Mesothelial cell of epicardium (in vitro differentiated cells): ENCODE data around the gene RSPO4. TPM values are rescaled to one million over a fixed set of nuclear protein-coding genes. Genes with fewer than 3 reads are reported as not detected.

Experiments
- DNase-seq, 2 experiments: peaks; one replicate each; pipeline ENCODE4 v3.0.0; 2021; ENCODE audit warnings: low spot score in 2 of 2; ENCODE audit not compliant: unreplicated experiment in 2 of 2
- H3K27ac Mint-ChIP-seq: 2 replicates; pipeline ENCODE4 v1.8.0; 2021; ENCODE audit warnings: mixed read lengths
- H3K27me3 Mint-ChIP-seq: 2 replicates; pipeline ENCODE4 v1.8.0; 2021; ENCODE audit warnings: low read depth, mixed read lengths
- H3K36me3 Mint-ChIP-seq: 2 replicates; pipeline ENCODE4 v1.8.0; 2021; ENCODE audit warnings: mixed read lengths
- H3K4me1 Mint-ChIP-seq: 2 replicates; pipeline ENCODE4 v1.8.0; 2021; ENCODE audit warnings: mixed read lengths
- H3K4me3 Mint-ChIP-seq: 2 replicates; pipeline ENCODE4 v1.8.0; 2021; ENCODE audit warnings: mild to moderate bottlenecking, moderate library complexity, mixed read lengths
- H3K9me3 Mint-ChIP-seq: 2 replicates; pipeline ENCODE4 v1.8.0; 2021; ENCODE audit warnings: mixed read lengths
- CTCF ChIP-seq: fragments of 200-600 bp; sonication (generic); IDR thresholded peaks from one replicate; pipeline ENCODE4 v1.5.0; 2021; ENCODE audit warnings: antibody characterized with exemption; ENCODE audit not compliant: unreplicated experiment
- total RNA-seq: library from RNA; stranded (reverse); gene quantifications from 3 replicates; pipeline ENCODE4 v1.2.1, GENCODE V29; 2021

The RSPO4 gene
- total RNA-seq, 1 donor from 2014 or later: 8.9 TPM

GRCh38 chr20:926670-927069 lies 75.4 kb downstream of the RSPO4 start:
- DNase-seq: no peak
- Mint-ChIP-seq H3K27ac (no peak overlapping the region), H3K27me3 (no peaks in the 10 kb centered on the region), H3K9me3 (peaks cover 40% of the 10 kb centered on the region), H3K4me3 (no peak overlapping the region), H3K36me3 (no peaks in the 10 kb centered on the region), H3K4me1 (no peaks in the 10 kb centered on the region)
- TF ChIP-seq CTCF: no peak

- Mint-ChIP-seq H3K36me3 (no peaks in the 10 kb centered on the region), H3K4me1 (no peaks in the 10 kb centered on the region), H3K9me3 (peaks cover 28% of the 10 kb centered on the region), H3K27ac (no peak overlapping the region), H3K27me3 (no peaks in the 10 kb centered on the region), H3K4me3 (no peak overlapping the region)
- no peak for DNase-seq
- TF ChIP-seq CTCF: no peak
These were observed 76.6 kb downstream of the RSPO4 start for GRCh38 chr20:925516-925915.

GRCh38 chr20:924639-925038 lies 77.5 kb downstream of the RSPO4 start:
- Mint-ChIP-seq H3K4me3 (no peak overlapping the region), H3K4me1 (peaks cover under 1% of the 10 kb centered on the region), H3K36me3 (no peaks in the 10 kb centered on the region), H3K27ac (no peak overlapping the region), H3K9me3 (peaks cover 29% of the 10 kb centered on the region), H3K27me3 (no peaks in the 10 kb centered on the region)
- no peak for DNase-seq
- TF ChIP-seq CTCF: no peak

- DNase-seq: no peak
- Mint-ChIP-seq H3K9me3 (peaks cover 10% of the 10 kb centered on the region), H3K4me3 (no peak overlapping the region), H3K27ac (no peak overlapping the region), H3K4me1 (peaks cover 6% of the 10 kb centered on the region), H3K27me3 (no peaks in the 10 kb centered on the region), H3K36me3 (no peaks in the 10 kb centered on the region)
- no peak for TF ChIP-seq CTCF
These were observed 79.3 kb downstream of the RSPO4 start for GRCh38 chr20:922781-923180.

- no peak overlapping the region for H3K27ac Mint-ChIP-seq
- no peak for TF ChIP-seq CTCF
These were observed 81.0 kb downstream of the RSPO4 start for GRCh38 chr20:921068-921467.

GRCh38 chr20:920311-920710 lies 81.8 kb downstream of the RSPO4 start:
- Mint-ChIP-seq H3K4me1 (peaks cover 13% of the 10 kb centered on the region), H3K4me3 (no peak overlapping the region), H3K9me3 (peaks cover 3% of the 10 kb centered on the region), H3K27me3 (peaks cover 4% of the 10 kb centered on the region), H3K27ac (no peak overlapping the region), H3K36me3 (no peaks in the 10 kb centered on the region)
- TF ChIP-seq CTCF: no peak
- no peak for DNase-seq

More at GRCh38 chr20:921068-921467, 81.0 kb downstream of the RSPO4 start:
- H3K4me3 Mint-ChIP-seq: no peak overlapping the region
- no peak for DNase-seq
- H3K27me3 Mint-ChIP-seq: peaks cover 3% of the 10 kb centered on the region
- H3K36me3 Mint-ChIP-seq: no peaks in the 10 kb centered on the region
- peaks cover 13% of the 10 kb centered on the region for H3K4me1 Mint-ChIP-seq
- peaks cover 3% of the 10 kb centered on the region for H3K9me3 Mint-ChIP-seq
